Neural progenitor cell (in vitro differentiated cells): ENCODE measurements around the gene THEM4. TPM values are rescaled to one million over a fixed set of nuclear protein-coding genes. Genes with fewer than 3 reads are reported as not detected.

Source experiments
- DNase-seq: peaks from one replicate; pipeline ENCODE4 v3.0.0-alpha.2; 2016; ENCODE audit warnings: low spot score
- H2AFZ ChIP-seq: fragments of 200-600 bp; sonication (generic); replicated peaks from 2 replicates; pipeline ENCODE4 v1.6.1; 2016; ENCODE audit warnings: antibody characterized with exemption
- H3F3A ChIP-seq: fragments of 200-600 bp; sonication (generic); 2 replicates; pipeline ENCODE4 v1.6.1; 2016; ENCODE audit warnings: antibody characterized with exemption, low read depth
- H3K27ac ChIP-seq: fragments of 200-600 bp; sonication (generic); 2 replicates; pipeline ENCODE4 v1.5.1; 2016; ENCODE audit warnings: mild to moderate bottlenecking
- H3K27me3 ChIP-seq: fragments of 200-600 bp; sonication (generic); 2 replicates; pipeline ENCODE4 v1.6.1; 2016; ENCODE audit warnings: mild to moderate bottlenecking, moderate library complexity
- H3K36me3 ChIP-seq: fragments of 200-600 bp; sonication (generic); 2 replicates; pipeline ENCODE4 v1.5.1; 2016
- H3K4me1 ChIP-seq: fragments of 200-600 bp; sonication (generic); 2 replicates; pipeline ENCODE4 v1.6.1; 2016; ENCODE audit warnings: mixed run types
- H3K4me2 ChIP-seq: fragments of 200-600 bp; sonication (generic); 2 replicates; pipeline ENCODE4 v1.6.1; 2016
- H3K4me3 ChIP-seq: fragments of 200-600 bp; sonication (generic); 2 replicates; pipeline ENCODE4 v1.5.1; 2016
- H3K79me2 ChIP-seq: fragments of 200-600 bp; sonication (generic); 2 replicates; pipeline ENCODE4 v1.6.1; 2016; ENCODE audit warnings: low read depth
- H3K9ac ChIP-seq: fragments of 200-600 bp; sonication (generic); 2 replicates; pipeline ENCODE4 v1.6.1; 2016
- H3K9me3 ChIP-seq: fragments of 200-600 bp; sonication (generic); 2 replicates; pipeline ENCODE4 v1.5.1; 2016; ENCODE audit warnings: low read depth
- H4K20me1 ChIP-seq: fragments of 200-600 bp; sonication (generic); 2 replicates; pipeline ENCODE4 v1.6.1; 2016; ENCODE audit warnings: low read depth
- H3K27ac Mint-ChIP-seq: 3 replicates; pipeline ENCODE4 v1.8.0; 2021; ENCODE audit warnings: mixed read lengths
- H3K27me3 Mint-ChIP-seq: 2 replicates; pipeline ENCODE4 v1.8.0; 2022; ENCODE audit warnings: low read depth, mild to moderate bottlenecking, inconsistent platforms, moderate library complexity, mixed read lengths; ENCODE audit not compliant: insufficient read depth
- H3K36me3 Mint-ChIP-seq: 3 replicates; pipeline ENCODE4 v1.8.0; 2021; ENCODE audit warnings: mixed read lengths
- H3K4me1 Mint-ChIP-seq: 3 replicates; pipeline ENCODE4 v1.8.0; 2021; ENCODE audit warnings: mixed read lengths
- H3K4me3 Mint-ChIP-seq: 3 replicates; pipeline ENCODE4 v1.8.0; 2021; ENCODE audit warnings: mild to moderate bottlenecking, moderate library complexity, mixed read lengths
- H3K9me3 Mint-ChIP-seq: 3 replicates; pipeline ENCODE4 v1.8.0; 2020; ENCODE audit warnings: mixed read lengths
- EZH2 ChIP-seq: fragments of 200-600 bp; sonication (generic); IDR thresholded peaks from 2 replicates; pipeline ENCODE4 v1.6.1; 2017; ENCODE audit warnings: antibody characterized with exemption, mild to moderate bottlenecking, moderate library complexity
- EZH2phosphoT487 ChIP-seq: fragments of 200-600 bp; sonication (generic); IDR thresholded peaks from 2 replicates; pipeline ENCODE4 v1.6.1; 2017; ENCODE audit warnings: antibody characterized with exemption
- small RNA-seq: library from RNA; depleted of rRNA; stranded (forward); fragments of <200 nt; gene quantifications from one replicate; pipeline ENCODE3, GENCODE V24; 2015
- total RNA-seq: library from RNA; depleted of rRNA; stranded (reverse); fragments of >200 nt; gene quantifications from 2 replicates; pipeline ENCODE4 v1.2.3, GENCODE V29; 2015; ENCODE audit warnings: low replicate concordance
- TF ChIP-seq, protein P1 (sequence below): fragments of 200-600 bp; sonication (generic); IDR thresholded peaks from 2 replicates; pipeline ENCODE4 v1.5.1; 2017; ENCODE audit warnings: antibody characterized with exemption, mild to moderate bottlenecking

THEM4 gene
- total RNA-seq, 1 donor from 2014 or later = 14.1 TPM

GRCh38 chr1:151825204-151825603 lies 84.1 kb downstream of the THEM4 start:
- Mint-ChIP-seq H3K36me3 (no peaks in the 10 kb centered on the region), H3K4me3 (no peak overlapping the region), H3K4me1 (peaks cover 27% of the 10 kb centered on the region), H3K27me3 (peaks cover 12% of the 10 kb centered on the region), H3K27ac (no peak overlapping the region), H3K9me3 (no peaks in the 10 kb centered on the region)
- DNase-seq = no peak
- no peak for TF ChIP-seq EZH2phosphoT487
- TF ChIP-seq EZH2 = no peak
- TF ChIP-seq, protein P1, sequence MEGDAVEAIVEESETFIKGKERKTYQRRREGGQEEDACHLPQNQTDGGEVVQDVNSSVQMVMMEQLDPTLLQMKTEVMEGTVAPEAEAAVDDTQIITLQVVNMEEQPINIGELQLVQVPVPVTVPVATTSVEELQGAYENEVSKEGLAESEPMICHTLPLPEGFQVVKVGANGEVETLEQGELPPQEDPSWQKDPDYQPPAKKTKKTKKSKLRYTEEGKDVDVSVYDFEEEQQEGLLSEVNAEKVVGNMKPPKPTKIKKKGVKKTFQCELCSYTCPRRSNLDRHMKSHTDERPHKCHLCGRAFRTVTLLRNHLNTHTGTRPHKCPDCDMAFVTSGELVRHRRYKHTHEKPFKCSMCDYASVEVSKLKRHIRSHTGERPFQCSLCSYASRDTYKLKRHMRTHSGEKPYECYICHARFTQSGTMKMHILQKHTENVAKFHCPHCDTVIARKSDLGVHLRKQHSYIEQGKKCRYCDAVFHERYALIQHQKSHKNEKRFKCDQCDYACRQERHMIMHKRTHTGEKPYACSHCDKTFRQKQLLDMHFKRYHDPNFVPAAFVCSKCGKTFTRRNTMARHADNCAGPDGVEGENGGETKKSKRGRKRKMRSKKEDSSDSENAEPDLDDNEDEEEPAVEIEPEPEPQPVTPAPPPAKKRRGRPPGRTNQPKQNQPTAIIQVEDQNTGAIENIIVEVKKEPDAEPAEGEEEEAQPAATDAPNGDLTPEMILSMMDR = no peak
- no peaks in the 10 kb centered on the region for H3K9me3 ChIP-seq
- no peaks in the 10 kb centered on the region for H3K79me2 ChIP-seq
- H3F3A ChIP-seq = peaks cover 8% of the 10 kb centered on the region
- H3K4me2 ChIP-seq = no peak overlapping the region
- H3K4me1 ChIP-seq = peaks cover 13% of the 10 kb centered on the region
- H3K9ac ChIP-seq = no peak overlapping the region
- no peak overlapping the region for H3K4me3 ChIP-seq
- H3K27me3 ChIP-seq = no peaks in the 10 kb centered on the region
- no peak overlapping the region for H3K27ac ChIP-seq
- no peak overlapping the region for H2AFZ ChIP-seq
- no peaks in the 10 kb centered on the region for H4K20me1 ChIP-seq
- no peaks in the 10 kb centered on the region for H3K36me3 ChIP-seq

Small RNA genes lying within 50 kb of the gene (small RNA-seq; reads per million reads assigned to genes)
- gene RF00019 = not detected

Other genes with a start within 250 kb of the THEM4 start
- 0.17 and 1.1 TPM in 2 replicates for gene CELF3, start 192.7 kb downstream of the THEM4 start, total RNA-seq
- not detected in 2 replicates for gene RIIAD1, start 188.0 kb downstream of the THEM4 start, total RNA-seq
- 86.4 and 91.0 TPM in 2 replicates for gene MRPL9, start 146.0 kb downstream of the THEM4 start, total RNA-seq
- gene TDRKH, start 119.0 kb downstream of the THEM4 start, total RNA-seq = 26.3 and 30.4 TPM in 2 replicates
- gene LINGO4, start 104.1 kb downstream of the THEM4 start, total RNA-seq = not detected in 2 replicates
- gene RORC, start 77.7 kb downstream of the THEM4 start, total RNA-seq = not detected in 2 replicates
- gene C2CD4D, start 69.7 kb downstream of the THEM4 start, total RNA-seq = 0.12 TPM in 1 of 2 replicates, not detected in the other
- not detected in 2 replicates for gene THEM5, start 55.8 kb downstream of the THEM4 start, total RNA-seq
- 0.54 and 1.1 TPM in 2 replicates for gene S100A10, start 84.3 kb upstream of the THEM4 start, total RNA-seq
- gene S100A11, start 127.5 kb upstream of the THEM4 start, total RNA-seq = 4.4 and 5.4 TPM in 2 replicates
- not detected in 2 replicates for gene TCHHL1, start 179.6 kb upstream of the THEM4 start, total RNA-seq
- gene TCHH, start 205.9 kb upstream of the THEM4 start, total RNA-seq = 0.03 and 0.07 TPM in 2 replicates
- not detected in 2 replicates for gene RPTN, start 249.7 kb upstream of the THEM4 start, total RNA-seq